SU-DHL-6 (cell line): Measurements from ENCODE around the gene MORN5.

ENCODE experiments used
- H2AFZ ChIP-seq: fragments of 200-600 bp; sonication (generic); 2 replicates; pipeline ENCODE4 v1.6.1; 2014; ENCODE audit warnings: low read depth, mild to moderate bottlenecking, moderate library complexity, mixed read lengths, antibody characterized with exemption, low read length; ENCODE audit not compliant: severe bottlenecking
- H3F3A ChIP-seq: fragments of 200-600 bp; shearing (Covaris generic); 2 replicates; pipeline ENCODE4 v1.6.0; 2016; ENCODE audit warnings: antibody characterized with exemption, mild to moderate bottlenecking; ENCODE audit not compliant: insufficient read depth
- H3K27ac ChIP-seq: fragments of 200-600 bp; sonication (generic); 2 replicates; pipeline ENCODE4 v1.5.1; 2016; ENCODE audit warnings: low read depth, mild to moderate bottlenecking, low read length, moderate library complexity, mixed read lengths
- H3K27me3 ChIP-seq: fragments of 200-600 bp; sonication (generic), shearing (Covaris generic); 2 replicates; pipeline ENCODE4 v1.6.0; 2014; ENCODE audit warnings: mild to moderate bottlenecking, low read length
- H3K36me3 ChIP-seq: fragments of 200-600 bp; sonication (generic); 2 replicates; pipeline ENCODE4 v1.6.1; 2014; ENCODE audit warnings: mild to moderate bottlenecking, low read length, mixed read lengths
- H3K4me2 ChIP-seq: fragments of 300-600, 200-600 bp; shearing (Covaris generic), sonication (generic); 2 replicates; pipeline ENCODE4 v1.6.0; 2014; ENCODE audit warnings: low read length, low read depth, mild to moderate bottlenecking; ENCODE audit not compliant: poor library complexity, severe bottlenecking
- H3K4me3 ChIP-seq: fragments of 200-600 bp; sonication (generic); 2 replicates; pipeline ENCODE4 v1.5.1; 2014; ENCODE audit warnings: antibody characterized with exemption, low read length, mild to moderate bottlenecking, mixed read lengths; ENCODE audit not compliant: insufficient read depth, poor library complexity, severe bottlenecking
- H3K79me2 ChIP-seq: fragments of 200-600 bp; sonication (generic); 2 replicates; pipeline ENCODE4 v1.6.1; 2014; ENCODE audit warnings: mild to moderate bottlenecking, low read length, moderate library complexity; ENCODE audit not compliant: insufficient read depth
- H3K9ac ChIP-seq: fragments of 200-600 bp; sonication (generic); 2 replicates; pipeline ENCODE4 v1.7.0; 2014; ENCODE audit warnings: mild to moderate bottlenecking, low read length
- H3K9me2 ChIP-seq: fragments of 200-600 bp; sonication (generic); replicated peaks from 2 replicates; pipeline ENCODE4 v1.6.1; 2014; ENCODE audit warnings: low read length; ENCODE audit not compliant: insufficient read depth
- H3K9me3 ChIP-seq: fragments of 200-600 bp; sonication (generic); 2 replicates; pipeline ENCODE4 v1.6.1; 2014; ENCODE audit warnings: low read length, mixed read lengths; ENCODE audit not compliant: insufficient read depth
- H4K20me1 ChIP-seq: fragments of 200-600 bp; sonication (generic); 2 replicates; pipeline ENCODE4 v1.6.1; 2014; ENCODE audit warnings: low read depth, mild to moderate bottlenecking, antibody characterized with exemption, low read length, moderate library complexity, mixed read lengths
- CTCF ChIP-seq: fragments of 200-600 bp; sonication (generic); IDR thresholded peaks from one replicate; pipeline ENCODE4 v1.5.1; 2017; ENCODE audit warnings: antibody characterized with exemption, mild to moderate bottlenecking, low read length, moderate library complexity; ENCODE audit not compliant: insufficient read depth, poor library complexity, severe bottlenecking
- EZH2phosphoT487 ChIP-seq: fragments of 200-600 bp; sonication (generic), shearing (Covaris generic); conservative IDR thresholded peaks from 2 replicates; pipeline ENCODE4 v1.6.1; 2018; ENCODE audit warnings: mild to moderate bottlenecking, antibody characterized with exemption, low read length, moderate library complexity, mixed read lengths

The MORN5 gene

GRCh38 chr9:122172131-122172530, 12.4 kb downstream of the MORN5 start:
- Histone ChIP-seq H3K27me3 (no peaks in the 10 kb centered on the region; the same call in 1 of the 2 replicates), H4K20me1 (no peaks in the 10 kb centered on the region), H3K9ac (no peak overlapping the region), H3K9me3 (no peaks in the 10 kb centered on the region), H3K4me2 (no peak overlapping the region), H3K36me3 (no peaks in the 10 kb centered on the region), H2AFZ (no peak overlapping the region), H3K79me2 (no peaks in the 10 kb centered on the region), H3K27ac (no peak overlapping the region), H3K9me2 (no peaks in the 10 kb centered on the region), H3K4me3 (no peak overlapping the region), H3F3A (no peaks in the 10 kb centered on the region)
- TF ChIP-seq EZH2phosphoT487 = no peak
- TF ChIP-seq CTCF = no peak

- no peaks in the 10 kb centered on the region for H3F3A ChIP-seq
- H4K20me1 ChIP-seq = no peaks in the 10 kb centered on the region
- H3K36me3 ChIP-seq = no peaks in the 10 kb centered on the region
- no peak overlapping the region for H3K4me3 ChIP-seq
- H2AFZ ChIP-seq = no peak overlapping the region
- no peaks in the 10 kb centered on the region for H3K9me2 ChIP-seq
- H3K27ac ChIP-seq = no peak overlapping the region
- H3K79me2 ChIP-seq = no peaks in the 10 kb centered on the region
- no peak overlapping the region for H3K9ac ChIP-seq
- no peaks in the 10 kb centered on the region; the same call in 1 of the 2 replicates for H3K27me3 ChIP-seq
- TF ChIP-seq EZH2phosphoT487 (no peak), CTCF (no peak)
- H3K9me3 ChIP-seq = no peaks in the 10 kb centered on the region
- H3K4me2 ChIP-seq = no peak overlapping the region
Measured at GRCh38 chr9:122173670-122174069, 14.0 kb downstream of the MORN5 start.

GRCh38 chr9:122176916-122177315, 17.2 kb downstream of the MORN5 start:
- H3K4me2 ChIP-seq = no peak overlapping the region
- H2AFZ ChIP-seq = no peak overlapping the region
- H3F3A ChIP-seq = no peaks in the 10 kb centered on the region
- H3K79me2 ChIP-seq = no peaks in the 10 kb centered on the region
- no peak overlapping the region for H3K4me3 ChIP-seq
- H3K27ac ChIP-seq = no peak overlapping the region
- H3K36me3 ChIP-seq = no peaks in the 10 kb centered on the region
- no peaks in the 10 kb centered on the region for H3K27me3 ChIP-seq
- no peak overlapping the region for H3K9ac ChIP-seq
- H3K9me2 ChIP-seq = no peaks in the 10 kb centered on the region
- TF ChIP-seq CTCF (no peak), EZH2phosphoT487 (no peak)
- H3K9me3 ChIP-seq = no peaks in the 10 kb centered on the region
- H4K20me1 ChIP-seq = no peaks in the 10 kb centered on the region
